K562 (cell line): ENCODE data around the gene FHIT. TPM values are rescaled to one million over a fixed set of nuclear protein-coding genes. Genes with fewer than 3 reads are reported as not detected.

ENCODE experiments used
- CBFA2T3 ChIP-seq: fragments of 450-650 bp; IDR thresholded peaks from 2 replicates; pipeline ENCODE4 v1.6.1; 2017
- EP400 ChIP-seq: fragments of 450-650 bp; IDR thresholded peaks from 2 replicates; pipeline ENCODE4 v1.6.1; 2017; ENCODE audit warnings: antibody characterized with exemption, mild to moderate bottlenecking, moderate library complexity
- RCOR1 ChIP-seq, 2 experiments: IDR thresholded peaks; 2 replicates each; pipeline ENCODE4 v1.6.1; 2012; ENCODE audit warnings: low read depth in 2 of 2, low read length in 2 of 2, borderline replicate concordance in 1 of 2, improper control_type of control experiment in 1 of 2
- TAF7 ChIP-seq: fragments of 450-650 bp; IDR thresholded peaks from 2 replicates; pipeline ENCODE4 v1.6.1; 2016; ENCODE audit warnings: missing genetic modification characterization, missing compliant biosample characterization
- TCF7 ChIP-seq: sonication (generic); IDR thresholded peaks from 2 replicates; pipeline ENCODE4 v1.6.1; 2016; ENCODE audit warnings: antibody characterized with exemption, borderline replicate concordance
- ZNF253 ChIP-seq: fragments of 250-450 bp; sonication (Bioruptor Pico); conservative IDR thresholded peaks from 2 replicates; pipeline ENCODE4 v1.6.1; 2021; ENCODE audit warnings: mild to moderate bottlenecking
- ZNF695 ChIP-seq: fragments of 450-650 bp; formaldehyde crosslinking; IDR thresholded peaks from 2 replicates; pipeline ENCODE4 v1.4.0; 2020; ENCODE audit warnings: mild to moderate bottlenecking, moderate library complexity
- ZNF778 ChIP-seq: fragments of 450-650 bp; formaldehyde crosslinking; IDR thresholded peaks from 2 replicates; pipeline ENCODE4 v1.4.0; 2020; ENCODE audit warnings: mild to moderate bottlenecking, moderate library complexity
- polyA plus RNA-seq, 8 experiments: library from polyadenylated mRNA; depleted of rRNA in 4 of 8; stranded (reverse) in 5 of 8; unstranded in 3 of 8; fragments of >200 nt; fragmentation: Nextera tagmentation in 2 of 8; fragmentation: Illumina TruSeq in 1 of 8; extraction: Ambion mirVana in 2 of 8; extraction: Trizol in 1 of 8; gene quantifications; 2 replicates each; pipeline versions ENCODE4 v1.2.1 to v1.2.3, GENCODE V29; 2011 to 2014; ENCODE audit warnings: inconsistent platforms in 1 of 8, missing spikeins in 1 of 8
- total RNA-seq, 7 experiments: library from RNA; depleted of rRNA in 6 of 7; stranded (reverse); fragments of >200 nt in 6 of 7; fragmentation: Illumina TruSeq in 2 of 7; extraction: Trizol in 2 of 7; gene quantifications; 2 replicates each; pipeline versions ENCODE4 v1.2.1 to v1.2.3, GENCODE V29; 2011 to 2021; ENCODE audit warnings: low replicate concordance in 1 of 7
- TF ChIP-seq, protein P1 (sequence below): fragments of 200-600 bp; sonication (generic); IDR thresholded peaks from one replicate; pipeline ENCODE4 v1.6.1; 2012; ENCODE audit warnings: mild to moderate bottlenecking, low read depth, low read length, inconsistent platforms
- TF ChIP-seq, protein P2 (sequence below): sonication (generic); formaldehyde crosslinking; IDR thresholded peaks from 2 replicates; pipeline ENCODE4 v1.4.0; 2020; ENCODE audit warnings: mild to moderate bottlenecking, missing genetic modification reagents

FHIT gene
- total and polyA plus RNA-seq, 9 of the 15 experiments (the other 6 are each of a cell fraction or from before 2014, with no cell fraction given) = 1.7 to 9.1 (median 4.3) TPM

DNA sequence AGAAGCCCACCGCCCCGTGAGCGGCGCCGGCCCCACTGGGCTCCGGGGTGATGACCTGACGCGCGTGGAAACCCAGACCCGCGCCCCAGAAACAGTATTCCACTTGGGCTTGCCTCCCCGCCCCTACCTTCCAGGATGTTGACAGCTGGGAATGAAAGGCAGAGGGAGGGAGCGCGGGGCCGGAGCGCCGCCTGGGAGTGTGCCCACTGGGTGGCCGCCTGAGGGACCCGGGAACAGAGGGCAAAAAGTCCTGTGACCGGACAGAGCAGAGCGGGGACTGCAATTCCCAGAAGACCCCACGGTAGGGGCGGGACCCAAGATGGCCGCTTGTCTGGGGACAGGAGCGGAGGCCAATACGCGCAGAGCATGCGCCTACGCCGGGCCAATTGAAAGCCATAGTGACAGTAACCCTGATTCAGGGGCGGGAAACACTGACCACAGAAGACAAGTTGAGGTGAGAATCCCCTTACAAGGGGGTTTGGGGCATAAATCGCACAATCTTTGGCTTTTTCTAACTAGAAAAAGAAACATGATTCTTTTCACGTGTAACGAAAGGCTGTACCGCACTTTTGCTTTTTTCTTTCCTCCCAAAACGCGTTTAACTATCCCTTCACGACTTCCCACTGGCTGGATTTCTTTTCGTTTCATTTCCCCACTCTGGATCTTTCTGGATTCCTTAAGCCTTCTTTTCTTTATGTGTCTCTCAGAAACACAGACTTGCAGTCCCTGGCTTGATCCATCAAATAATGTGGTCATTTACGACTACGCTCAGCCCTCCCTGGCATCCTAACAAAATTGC lies at the start of gene FHIT (continued):
- TF ChIP-seq, protein P1, sequence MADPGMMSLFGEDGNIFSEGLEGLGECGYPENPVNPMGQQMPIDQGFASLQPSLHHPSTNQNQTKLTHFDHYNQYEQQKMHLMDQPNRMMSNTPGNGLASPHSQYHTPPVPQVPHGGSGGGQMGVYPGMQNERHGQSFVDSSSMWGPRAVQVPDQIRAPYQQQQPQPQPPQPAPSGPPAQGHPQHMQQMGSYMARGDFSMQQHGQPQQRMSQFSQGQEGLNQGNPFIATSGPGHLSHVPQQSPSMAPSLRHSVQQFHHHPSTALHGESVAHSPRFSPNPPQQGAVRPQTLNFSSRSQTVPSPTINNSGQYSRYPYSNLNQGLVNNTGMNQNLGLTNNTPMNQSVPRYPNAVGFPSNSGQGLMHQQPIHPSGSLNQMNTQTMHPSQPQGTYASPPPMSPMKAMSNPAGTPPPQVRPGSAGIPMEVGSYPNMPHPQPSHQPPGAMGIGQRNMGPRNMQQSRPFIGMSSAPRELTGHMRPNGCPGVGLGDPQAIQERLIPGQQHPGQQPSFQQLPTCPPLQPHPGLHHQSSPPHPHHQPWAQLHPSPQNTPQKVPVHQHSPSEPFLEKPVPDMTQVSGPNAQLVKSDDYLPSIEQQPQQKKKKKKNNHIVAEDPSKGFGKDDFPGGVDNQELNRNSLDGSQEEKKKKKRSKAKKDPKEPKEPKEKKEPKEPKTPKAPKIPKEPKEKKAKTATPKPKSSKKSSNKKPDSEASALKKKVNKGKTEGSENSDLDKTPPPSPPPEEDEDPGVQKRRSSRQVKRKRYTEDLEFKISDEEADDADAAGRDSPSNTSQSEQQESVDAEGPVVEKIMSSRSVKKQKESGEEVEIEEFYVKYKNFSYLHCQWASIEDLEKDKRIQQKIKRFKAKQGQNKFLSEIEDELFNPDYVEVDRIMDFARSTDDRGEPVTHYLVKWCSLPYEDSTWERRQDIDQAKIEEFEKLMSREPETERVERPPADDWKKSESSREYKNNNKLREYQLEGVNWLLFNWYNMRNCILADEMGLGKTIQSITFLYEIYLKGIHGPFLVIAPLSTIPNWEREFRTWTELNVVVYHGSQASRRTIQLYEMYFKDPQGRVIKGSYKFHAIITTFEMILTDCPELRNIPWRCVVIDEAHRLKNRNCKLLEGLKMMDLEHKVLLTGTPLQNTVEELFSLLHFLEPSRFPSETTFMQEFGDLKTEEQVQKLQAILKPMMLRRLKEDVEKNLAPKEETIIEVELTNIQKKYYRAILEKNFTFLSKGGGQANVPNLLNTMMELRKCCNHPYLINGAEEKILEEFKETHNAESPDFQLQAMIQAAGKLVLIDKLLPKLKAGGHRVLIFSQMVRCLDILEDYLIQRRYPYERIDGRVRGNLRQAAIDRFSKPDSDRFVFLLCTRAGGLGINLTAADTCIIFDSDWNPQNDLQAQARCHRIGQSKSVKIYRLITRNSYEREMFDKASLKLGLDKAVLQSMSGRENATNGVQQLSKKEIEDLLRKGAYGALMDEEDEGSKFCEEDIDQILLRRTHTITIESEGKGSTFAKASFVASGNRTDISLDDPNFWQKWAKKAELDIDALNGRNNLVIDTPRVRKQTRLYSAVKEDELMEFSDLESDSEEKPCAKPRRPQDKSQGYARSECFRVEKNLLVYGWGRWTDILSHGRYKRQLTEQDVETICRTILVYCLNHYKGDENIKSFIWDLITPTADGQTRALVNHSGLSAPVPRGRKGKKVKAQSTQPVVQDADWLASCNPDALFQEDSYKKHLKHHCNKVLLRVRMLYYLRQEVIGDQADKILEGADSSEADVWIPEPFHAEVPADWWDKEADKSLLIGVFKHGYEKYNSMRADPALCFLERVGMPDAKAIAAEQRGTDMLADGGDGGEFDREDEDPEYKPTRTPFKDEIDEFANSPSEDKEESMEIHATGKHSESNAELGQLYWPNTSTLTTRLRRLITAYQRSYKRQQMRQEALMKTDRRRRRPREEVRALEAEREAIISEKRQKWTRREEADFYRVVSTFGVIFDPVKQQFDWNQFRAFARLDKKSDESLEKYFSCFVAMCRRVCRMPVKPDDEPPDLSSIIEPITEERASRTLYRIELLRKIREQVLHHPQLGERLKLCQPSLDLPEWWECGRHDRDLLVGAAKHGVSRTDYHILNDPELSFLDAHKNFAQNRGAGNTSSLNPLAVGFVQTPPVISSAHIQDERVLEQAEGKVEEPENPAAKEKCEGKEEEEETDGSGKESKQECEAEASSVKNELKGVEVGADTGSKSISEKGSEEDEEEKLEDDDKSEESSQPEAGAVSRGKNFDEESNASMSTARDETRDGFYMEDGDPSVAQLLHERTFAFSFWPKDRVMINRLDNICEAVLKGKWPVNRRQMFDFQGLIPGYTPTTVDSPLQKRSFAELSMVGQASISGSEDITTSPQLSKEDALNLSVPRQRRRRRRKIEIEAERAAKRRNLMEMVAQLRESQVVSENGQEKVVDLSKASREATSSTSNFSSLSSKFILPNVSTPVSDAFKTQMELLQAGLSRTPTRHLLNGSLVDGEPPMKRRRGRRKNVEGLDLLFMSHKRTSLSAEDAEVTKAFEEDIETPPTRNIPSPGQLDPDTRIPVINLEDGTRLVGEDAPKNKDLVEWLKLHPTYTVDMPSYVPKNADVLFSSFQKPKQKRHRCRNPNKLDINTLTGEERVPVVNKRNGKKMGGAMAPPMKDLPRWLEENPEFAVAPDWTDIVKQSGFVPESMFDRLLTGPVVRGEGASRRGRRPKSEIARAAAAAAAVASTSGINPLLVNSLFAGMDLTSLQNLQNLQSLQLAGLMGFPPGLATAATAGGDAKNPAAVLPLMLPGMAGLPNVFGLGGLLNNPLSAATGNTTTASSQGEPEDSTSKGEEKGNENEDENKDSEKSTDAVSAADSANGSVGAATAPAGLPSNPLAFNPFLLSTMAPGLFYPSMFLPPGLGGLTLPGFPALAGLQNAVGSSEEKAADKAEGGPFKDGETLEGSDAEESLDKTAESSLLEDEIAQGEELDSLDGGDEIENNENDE = no peak
- TF ChIP-seq ZNF695 (CRISPR knock-in tag) (no peak), ZNF253 (no peak), RCOR1 (IDR thresholded peaks at IDR 0.05; ENCODE audit: borderline replicate concordance in 1 of 2, low read depth in 2 of 2, low read length in 2 of 2) (no peak), TAF7 (tag) (no peak), TCF7 (no peak), ZNF778 (CRISPR knock-in tag) (no peak), EP400 (no peak), CBFA2T3 (no peak)
- TF ChIP-seq, protein P2, sequence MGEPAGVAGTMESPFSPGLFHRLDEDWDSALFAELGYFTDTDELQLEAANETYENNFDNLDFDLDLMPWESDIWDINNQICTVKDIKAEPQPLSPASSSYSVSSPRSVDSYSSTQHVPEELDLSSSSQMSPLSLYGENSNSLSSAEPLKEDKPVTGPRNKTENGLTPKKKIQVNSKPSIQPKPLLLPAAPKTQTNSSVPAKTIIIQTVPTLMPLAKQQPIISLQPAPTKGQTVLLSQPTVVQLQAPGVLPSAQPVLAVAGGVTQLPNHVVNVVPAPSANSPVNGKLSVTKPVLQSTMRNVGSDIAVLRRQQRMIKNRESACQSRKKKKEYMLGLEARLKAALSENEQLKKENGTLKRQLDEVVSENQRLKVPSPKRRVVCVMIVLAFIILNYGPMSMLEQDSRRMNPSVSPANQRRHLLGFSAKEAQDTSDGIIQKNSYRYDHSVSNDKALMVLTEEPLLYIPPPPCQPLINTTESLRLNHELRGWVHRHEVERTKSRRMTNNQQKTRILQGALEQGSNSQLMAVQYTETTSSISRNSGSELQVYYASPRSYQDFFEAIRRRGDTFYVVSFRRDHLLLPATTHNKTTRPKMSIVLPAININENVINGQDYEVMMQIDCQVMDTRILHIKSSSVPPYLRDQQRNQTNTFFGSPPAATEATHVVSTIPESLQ (CRISPR knock-in tag) = no peak
